H9 (cell line): ENCODE results near the gene BRD1. TPM values are rescaled to one million over a fixed set of nuclear protein-coding genes. Genes with fewer than 3 reads are reported as not detected.

Experiments
- DNase-seq: peaks from one replicate; pipeline ENCODE4 v3.0.0-alpha.2; 2017
- H2AFZ ChIP-seq: one replicate; pipeline ENCODE4 v1.6.1; 2013; ENCODE audit warnings: mild to moderate bottlenecking, low read length, control low read depth, moderate library complexity
- H2AK5ac ChIP-seq: 2 replicates; pipeline ENCODE4 v1.6.1; 2013; ENCODE audit warnings: low read length, control low read depth, mixed read lengths; ENCODE audit not compliant: insufficient read length
- H2BK120ac ChIP-seq: one replicate; pipeline ENCODE4 v1.6.1; 2013; ENCODE audit warnings: low read depth, mild to moderate bottlenecking, low read length, control low read depth, inconsistent platforms; ENCODE audit not compliant: poor library complexity, severe bottlenecking
- H2BK12ac ChIP-seq: 2 replicates; pipeline ENCODE4 v1.6.1; 2013; ENCODE audit warnings: low read length, control low read depth, mixed read lengths, low read depth; ENCODE audit not compliant: insufficient read length
- H2BK15ac ChIP-seq: 2 replicates; pipeline ENCODE4 v1.6.1; 2013; ENCODE audit warnings: low read depth, low read length, control low read depth
- H2BK20ac ChIP-seq: one replicate; pipeline ENCODE4 v1.6.1; 2013; ENCODE audit warnings: low read depth, mild to moderate bottlenecking, low read length, control low read depth, inconsistent platforms; ENCODE audit not compliant: poor library complexity, severe bottlenecking
- H2BK5ac ChIP-seq: 2 replicates; pipeline ENCODE4 v1.6.1; 2013; ENCODE audit warnings: low read length, control low read depth, mixed read lengths; ENCODE audit not compliant: insufficient read length
- H3K14ac ChIP-seq: 2 replicates; pipeline ENCODE4 v1.6.1; 2013; ENCODE audit warnings: low read length, control low read depth; ENCODE audit not compliant: insufficient read depth
- H3K18ac ChIP-seq: 2 replicates; pipeline ENCODE4 v1.6.1; 2013; ENCODE audit warnings: low read depth, mild to moderate bottlenecking, mixed read lengths, low read length, control low read depth; ENCODE audit not compliant: insufficient read length
- H3K23ac ChIP-seq: 2 replicates; pipeline ENCODE4 v1.6.1; 2013; ENCODE audit warnings: low read length, control low read depth, mixed read lengths, low read depth; ENCODE audit not compliant: insufficient read length
- H3K23me2 ChIP-seq: 2 replicates; pipeline ENCODE4 v1.6.1; 2013; ENCODE audit warnings: low read depth, mild to moderate bottlenecking, mixed read lengths, low read length, control low read depth; ENCODE audit not compliant: insufficient read length, poor library complexity, severe bottlenecking
- H3K27ac ChIP-seq: 2 replicates; pipeline ENCODE4 v1.5.1; 2013; ENCODE audit warnings: low read length, control low read depth, mixed read lengths, low read depth; ENCODE audit not compliant: insufficient read length
- H3K27me3 ChIP-seq: 2 replicates; pipeline ENCODE4 v1.6.1; 2013; ENCODE audit warnings: low read length, control low read depth, inconsistent platforms; ENCODE audit not compliant: insufficient read depth
- H3K4ac ChIP-seq: 2 replicates; pipeline ENCODE4 v1.6.1; 2013; ENCODE audit warnings: low read depth, mild to moderate bottlenecking, control low read depth, inconsistent platforms, low read length, moderate library complexity
- H3K4me1 ChIP-seq: 2 replicates; pipeline ENCODE4 v1.6.1; 2013; ENCODE audit warnings: low read length, control low read depth, inconsistent platforms; ENCODE audit not compliant: insufficient read depth
- H3K4me2 ChIP-seq: 2 replicates; pipeline ENCODE4 v1.6.1; 2013; ENCODE audit warnings: low read length, control low read depth, mixed read lengths; ENCODE audit not compliant: insufficient read length, insufficient read depth
- H3K56ac ChIP-seq: 2 replicates; pipeline ENCODE4 v1.6.1; 2013; ENCODE audit warnings: low read depth, mild to moderate bottlenecking, mixed read lengths, low read length, control low read depth; ENCODE audit not compliant: insufficient read length
- H3K79me1 ChIP-seq: 2 replicates; pipeline ENCODE4 v1.6.1; 2013; ENCODE audit warnings: low read depth, mild to moderate bottlenecking, moderate library complexity, low read length, control low read depth, inconsistent platforms; ENCODE audit not compliant: insufficient read depth, poor library complexity, severe bottlenecking
- H3K79me2 ChIP-seq: 2 replicates; pipeline ENCODE4 v1.6.1; 2013; ENCODE audit warnings: low read length, control low read depth, inconsistent platforms; ENCODE audit not compliant: insufficient read depth
- H3K9ac ChIP-seq: 2 replicates; pipeline ENCODE4 v1.6.1; 2013; ENCODE audit warnings: low read length, control low read depth, mixed read lengths; ENCODE audit not compliant: insufficient read length; ENCODE audit errors: extremely low read depth
- H3K9me3 ChIP-seq: one replicate; pipeline ENCODE4 v1.6.1; 2013; ENCODE audit warnings: low read depth, low read length, inconsistent platforms; ENCODE audit not compliant: control insufficient read depth
- H3T11ph ChIP-seq: one replicate; pipeline ENCODE4 v1.6.1; 2013; ENCODE audit warnings: mild to moderate bottlenecking, low read length, control low read depth, inconsistent platforms
- H4K20me1 ChIP-seq: one replicate; pipeline ENCODE4 v1.6.1; 2013; ENCODE audit not compliant: control insufficient read depth, insufficient read length, insufficient read depth
- H4K5ac ChIP-seq: 2 replicates; pipeline ENCODE4 v1.6.1; 2013; ENCODE audit warnings: low read depth, mild to moderate bottlenecking, mixed read lengths, low read length, control low read depth; ENCODE audit not compliant: insufficient read length
- H4K8ac ChIP-seq: replicated peaks from 2 replicates; pipeline ENCODE4 v1.6.1; 2013; ENCODE audit warnings: low read length, control low read depth, mixed read lengths, low read depth; ENCODE audit not compliant: insufficient read length
- H4K91ac ChIP-seq: 2 replicates; pipeline ENCODE4 v1.6.1; 2013; ENCODE audit warnings: low read depth, mild to moderate bottlenecking, moderate library complexity, mixed read lengths, low read length, control low read depth; ENCODE audit not compliant: insufficient read length
- H3K27ac Mint-ChIP-seq, 3 experiments: 2 replicates in 2 of 3; 3 replicates in 1 of 3; pipeline ENCODE4 v1.8.0; 2020 to 2021; ENCODE audit warnings: mixed read lengths in 3 of 3, mild to moderate bottlenecking in 1 of 3, moderate library complexity in 1 of 3
- H3K27me3 Mint-ChIP-seq: 2 replicates; pipeline ENCODE4 v1.8.0; 2021; ENCODE audit warnings: low read depth, mild to moderate bottlenecking, moderate library complexity, mixed read lengths
- H3K36me3 Mint-ChIP-seq, 3 experiments: 2 replicates in 2 of 3; 3 replicates in 1 of 3; pipeline ENCODE4 v1.8.0; 2020 to 2021; ENCODE audit warnings: low read depth in 3 of 3, mixed read lengths in 3 of 3; ENCODE audit not compliant: insufficient read depth in 1 of 3
- H3K4me1 Mint-ChIP-seq, 2 experiments: 2 replicates each; pipeline ENCODE4 v1.8.0; 2020; ENCODE audit warnings: mixed read lengths in 2 of 2
- H3K4me3 Mint-ChIP-seq, 2 experiments: 2 replicates in 1 of 2; 3 replicates in 1 of 2; pipeline ENCODE4 v1.8.0; 2020 to 2021; ENCODE audit warnings: mild to moderate bottlenecking in 2 of 2, mixed read lengths in 2 of 2, moderate library complexity in 1 of 2
- H3K9me3 Mint-ChIP-seq, 2 experiments: 2 replicates in 1 of 2; 3 replicates in 1 of 2; pipeline ENCODE4 v1.8.0; 2020; ENCODE audit warnings: mild to moderate bottlenecking in 2 of 2, mixed read lengths in 2 of 2, moderate library complexity in 1 of 2
- WGBS: extraction: QIAGEN DNeasy Blood & Tissue Kit; methylation state at CpG from one replicate; pipeline ENCODE4 v1.1.7; 2013; ENCODE audit warnings: missing lambda C conversion rate, low lambda C conversion rate, mixed read lengths; ENCODE audit not compliant: insufficient read length; ENCODE audit errors: extremely low coverage; 5-methylcytosine and 5-hydroxymethylcytosine counted together
- total RNA-seq: library from RNA; stranded (reverse); gene quantifications from 2 replicates; pipeline ENCODE4 v1.2.1, GENCODE V29; 2021
- TF ChIP-seq, protein P1 (sequence below): fragments of 200-600 bp; sonication (generic); conservative IDR thresholded peaks from 3 replicates; pipeline ENCODE4 v1.8.0; 2021; ENCODE audit warnings: antibody characterized with exemption, mild to moderate bottlenecking

Gene BRD1
- total RNA-seq, 1 experiment from 2014 or later: 51.3 TPM

DNA sequence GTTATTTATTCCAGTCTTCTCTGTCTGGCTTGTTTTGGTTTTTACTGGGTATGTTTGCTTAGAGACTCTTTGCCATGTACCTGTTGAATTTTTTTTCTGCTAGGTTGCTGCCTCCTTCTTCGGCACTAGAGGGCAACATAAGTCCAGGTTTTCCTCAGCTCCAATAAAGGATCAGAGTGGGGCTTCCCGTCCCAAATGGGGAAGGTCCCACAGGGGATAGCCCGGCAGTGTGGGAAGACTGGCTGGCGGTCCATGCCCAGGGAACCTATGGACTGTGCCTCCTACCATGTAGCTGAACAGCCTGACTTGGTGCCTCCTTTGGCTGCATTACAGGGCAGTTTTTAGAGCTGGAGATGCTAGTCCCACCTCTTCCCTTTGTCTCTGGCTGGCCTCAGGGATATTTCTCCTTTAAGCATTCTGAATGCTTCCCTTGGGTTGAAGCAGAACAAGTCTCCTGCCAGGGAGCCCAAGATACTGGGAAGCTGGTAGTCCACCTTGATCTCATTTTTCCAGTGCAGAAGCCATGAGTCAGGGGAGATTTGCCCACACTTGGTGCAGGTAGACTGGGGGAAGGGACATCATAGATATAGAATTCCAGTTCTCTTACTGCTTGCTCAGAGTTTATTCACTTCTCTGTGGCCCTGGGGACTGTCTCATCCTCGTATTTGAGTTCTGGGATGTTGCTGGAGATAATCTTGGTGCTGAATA, 60.2 kb downstream of the BRD1 start:
- H2BK5ac ChIP-seq: no peak overlapping the region
- no peaks in the 10 kb centered on the region for H3K4me1 ChIP-seq
- no peaks in the 10 kb centered on the region for H3K27me3 Mint-ChIP-seq
- H4K20me1 ChIP-seq: no peaks in the 10 kb centered on the region
- TF ChIP-seq, protein P1, sequence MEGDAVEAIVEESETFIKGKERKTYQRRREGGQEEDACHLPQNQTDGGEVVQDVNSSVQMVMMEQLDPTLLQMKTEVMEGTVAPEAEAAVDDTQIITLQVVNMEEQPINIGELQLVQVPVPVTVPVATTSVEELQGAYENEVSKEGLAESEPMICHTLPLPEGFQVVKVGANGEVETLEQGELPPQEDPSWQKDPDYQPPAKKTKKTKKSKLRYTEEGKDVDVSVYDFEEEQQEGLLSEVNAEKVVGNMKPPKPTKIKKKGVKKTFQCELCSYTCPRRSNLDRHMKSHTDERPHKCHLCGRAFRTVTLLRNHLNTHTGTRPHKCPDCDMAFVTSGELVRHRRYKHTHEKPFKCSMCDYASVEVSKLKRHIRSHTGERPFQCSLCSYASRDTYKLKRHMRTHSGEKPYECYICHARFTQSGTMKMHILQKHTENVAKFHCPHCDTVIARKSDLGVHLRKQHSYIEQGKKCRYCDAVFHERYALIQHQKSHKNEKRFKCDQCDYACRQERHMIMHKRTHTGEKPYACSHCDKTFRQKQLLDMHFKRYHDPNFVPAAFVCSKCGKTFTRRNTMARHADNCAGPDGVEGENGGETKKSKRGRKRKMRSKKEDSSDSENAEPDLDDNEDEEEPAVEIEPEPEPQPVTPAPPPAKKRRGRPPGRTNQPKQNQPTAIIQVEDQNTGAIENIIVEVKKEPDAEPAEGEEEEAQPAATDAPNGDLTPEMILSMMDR: peak; percentile 91
- H3K27ac ChIP-seq: no peak overlapping the region
- H3K4ac ChIP-seq: no peak overlapping the region
- H3K27ac Mint-ChIP-seq: no peak overlapping the region
- no peak overlapping the region for H2BK12ac ChIP-seq
- H3K9ac ChIP-seq: no peak overlapping the region
- peaks cover 10 to 12% of the 10 kb centered on the region in 2 experiments for H3K9me3 Mint-ChIP-seq
- H3K9me3 ChIP-seq: no peaks in the 10 kb centered on the region
- no peaks in the 10 kb centered on the region for H3K79me1 ChIP-seq
- WGBS: no CpG with 5 or more reads among the region's 5 CpGs
- H3T11ph ChIP-seq: no peak overlapping the region
- no peak overlapping the region for H4K5ac ChIP-seq
- H3K23ac ChIP-seq: no peak overlapping the region
- no peaks in the 10 kb centered on the region for H3K79me2 ChIP-seq
- no peak overlapping the region for H2BK120ac ChIP-seq
- H3K14ac ChIP-seq: no peak overlapping the region
- peaks cover 7 to 11% (median 8%) of the 10 kb centered on the region in 3 experiments for H3K36me3 Mint-ChIP-seq
- H3K27me3 ChIP-seq: no peaks in the 10 kb centered on the region
- peak; percentile 72 for DNase-seq
- H3K4me2 ChIP-seq: no peak overlapping the region
- H3K23me2 ChIP-seq: no peaks in the 10 kb centered on the region
- peaks cover 8 to 9% of the 10 kb centered on the region in 2 experiments for H3K4me1 Mint-ChIP-seq
- H3K56ac ChIP-seq: no peak overlapping the region
- no peak overlapping the region for H2AFZ ChIP-seq
- no peak overlapping the region for H4K8ac ChIP-seq
- peak overlapping the region; percentile 40 for H3K18ac ChIP-seq
- H2BK15ac ChIP-seq: no peak overlapping the region
- H4K91ac ChIP-seq: no peak overlapping the region
- H2AK5ac ChIP-seq: no peak overlapping the region
- H3K4me3 Mint-ChIP-seq: no peak overlapping the region
- H2BK20ac ChIP-seq: no peak overlapping the region
